ENCODE results near the gene KLK11. TPM values are rescaled to one million over a fixed set of nuclear protein-coding genes. Genes with fewer than 3 reads are reported as not detected.

KLK11 gene
- total RNA-seq, 4 donors from 2014 or later, result 1.3 TPM; not detected in 3

DNA sequence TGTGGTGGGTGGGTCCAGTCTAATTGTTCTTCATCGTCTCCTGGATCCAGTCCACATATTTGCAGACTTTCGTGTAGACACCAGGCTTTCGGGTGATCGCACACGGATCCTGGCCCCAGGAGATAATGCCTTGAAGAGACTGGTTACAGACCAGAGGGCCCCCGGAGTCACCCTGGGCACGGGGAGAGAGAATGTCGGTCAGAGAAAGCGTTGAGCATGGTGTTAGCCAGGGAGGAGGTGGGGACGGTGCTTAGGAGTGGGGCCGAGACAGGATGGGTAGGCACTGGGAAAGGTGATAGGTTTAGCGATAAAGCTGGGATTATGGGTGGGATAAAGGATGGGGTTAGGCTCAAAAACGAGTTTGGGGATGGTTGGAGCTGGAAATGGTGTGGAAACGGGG lies 3.9 kb downstream of the KLK11 start:
- DNase-seq (ENCODE audit: low spot score in 2 of 2), result no peak
- H3K4me3 ChIP-seq, result no peak overlapping the region
- 67% methylated on average over 14 of the region's 14 CpGs for WGBS, 2 donors
- peaks cover 0 to 3% (median 0%) of the 10 kb centered on the region in 4 donors for H3K9me3 ChIP-seq
- H3K4me1 ChIP-seq, result peaks cover 0 to 23% (median 1%) of the 10 kb centered on the region in 4 donors
- no peak overlapping the region for H3K27ac ChIP-seq
- H3K27me3 ChIP-seq, result peaks cover 0 to 58% of the 10 kb centered on the region in 2 donors
- no peak for TF ChIP-seq EP300 (IDR thresholded peaks at IDR 0.05)
- H3K36me3 ChIP-seq, result no peaks in the 10 kb centered on the region

DNA sequence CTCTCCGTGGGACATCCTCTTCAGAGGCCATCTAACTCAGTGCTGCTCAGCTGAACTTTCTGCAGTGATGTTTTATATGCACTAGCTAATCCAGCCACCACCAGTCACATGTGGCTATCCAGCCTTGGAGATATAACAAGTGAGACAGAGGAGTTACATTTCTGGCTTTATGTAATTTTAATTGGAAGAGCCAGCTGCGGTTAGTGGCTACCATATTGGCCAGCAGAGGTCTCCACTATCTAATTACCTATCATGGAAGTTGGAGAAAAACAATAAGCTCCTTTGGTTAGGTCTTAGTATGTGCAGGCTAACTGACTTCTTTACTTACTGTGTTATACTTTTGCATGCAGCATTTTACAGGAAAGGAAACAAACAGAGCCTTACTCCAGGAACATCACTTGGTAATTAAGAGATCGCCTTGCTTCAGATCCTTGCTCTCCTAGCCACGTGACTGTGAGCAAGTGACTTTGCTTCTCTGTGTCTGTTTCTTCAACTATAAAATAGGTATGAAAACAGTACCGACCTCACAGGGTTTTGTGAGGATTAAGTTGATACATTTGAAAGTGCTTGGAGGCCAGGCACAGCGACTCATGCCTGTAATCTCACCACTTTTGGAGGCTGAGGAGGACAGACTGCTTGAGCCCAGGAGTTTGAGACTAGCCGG lies 5.3 kb downstream of the KLK11 start:
- WGBS, 2 donors, result 27 to 34% methylated on average over 7 of the region's 7 CpGs
- no peaks in the 10 kb centered on the region for H3K36me3 ChIP-seq
- H3K4me3 ChIP-seq, result no peak overlapping the region
- no peak overlapping the region for H3K27ac ChIP-seq
- TF ChIP-seq EP300 (IDR thresholded peaks at IDR 0.05) (no peak), POLR2A (IDR thresholded peaks at IDR 0.05) (no peak)
- TF ChIP-seq, protein P1, sequence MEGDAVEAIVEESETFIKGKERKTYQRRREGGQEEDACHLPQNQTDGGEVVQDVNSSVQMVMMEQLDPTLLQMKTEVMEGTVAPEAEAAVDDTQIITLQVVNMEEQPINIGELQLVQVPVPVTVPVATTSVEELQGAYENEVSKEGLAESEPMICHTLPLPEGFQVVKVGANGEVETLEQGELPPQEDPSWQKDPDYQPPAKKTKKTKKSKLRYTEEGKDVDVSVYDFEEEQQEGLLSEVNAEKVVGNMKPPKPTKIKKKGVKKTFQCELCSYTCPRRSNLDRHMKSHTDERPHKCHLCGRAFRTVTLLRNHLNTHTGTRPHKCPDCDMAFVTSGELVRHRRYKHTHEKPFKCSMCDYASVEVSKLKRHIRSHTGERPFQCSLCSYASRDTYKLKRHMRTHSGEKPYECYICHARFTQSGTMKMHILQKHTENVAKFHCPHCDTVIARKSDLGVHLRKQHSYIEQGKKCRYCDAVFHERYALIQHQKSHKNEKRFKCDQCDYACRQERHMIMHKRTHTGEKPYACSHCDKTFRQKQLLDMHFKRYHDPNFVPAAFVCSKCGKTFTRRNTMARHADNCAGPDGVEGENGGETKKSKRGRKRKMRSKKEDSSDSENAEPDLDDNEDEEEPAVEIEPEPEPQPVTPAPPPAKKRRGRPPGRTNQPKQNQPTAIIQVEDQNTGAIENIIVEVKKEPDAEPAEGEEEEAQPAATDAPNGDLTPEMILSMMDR (IDR thresholded peaks at IDR 0.05), result peak; percentile 35 to 53 (median 40)
- peaks cover 0 to 67% of the 10 kb centered on the region in 2 donors for H3K27me3 ChIP-seq
- DNase-seq (ENCODE audit: low spot score in 2 of 2), result peak in 1 of 2 donors; percentile 40
- H3K9me3 ChIP-seq, result peaks cover 0 to 4% (median 0%) of the 10 kb centered on the region in 4 donors
- H3K4me1 ChIP-seq, result peaks cover 0 to 35% (median 1%) of the 10 kb centered on the region in 4 donors

DNA sequence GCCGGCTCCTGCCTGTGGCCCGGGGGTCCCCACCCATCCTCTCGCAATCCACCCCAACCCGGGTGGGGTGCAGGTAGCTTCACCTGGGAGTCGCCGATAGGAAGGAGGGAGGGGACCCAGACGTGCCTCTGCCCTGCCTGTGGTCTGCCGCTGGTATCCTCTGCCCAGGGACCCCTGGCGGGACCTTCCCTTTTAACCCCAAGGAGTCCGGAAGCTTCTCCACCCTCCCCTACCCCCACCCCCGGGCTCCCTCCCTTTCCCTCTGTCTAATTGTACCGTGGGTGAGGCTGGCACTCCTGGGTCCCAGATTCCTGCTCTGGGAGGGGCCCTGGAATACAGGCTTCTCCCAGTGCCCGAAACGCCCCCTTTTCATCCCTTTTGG lies 6.9 kb downstream of the KLK11 start, which contains the start of gene KLK10:
TSS of gene KLK10 (minus strand) at position 166 of the 382 bp plus-strand sequence. CDS start 579 bp downstream, outside the sequence.
- peaks cover 0 to 78% of the 10 kb centered on the region in 2 donors for H3K27me3 ChIP-seq
- DNase-seq (ENCODE audit: low spot score in 2 of 2), result no peak

DNA sequence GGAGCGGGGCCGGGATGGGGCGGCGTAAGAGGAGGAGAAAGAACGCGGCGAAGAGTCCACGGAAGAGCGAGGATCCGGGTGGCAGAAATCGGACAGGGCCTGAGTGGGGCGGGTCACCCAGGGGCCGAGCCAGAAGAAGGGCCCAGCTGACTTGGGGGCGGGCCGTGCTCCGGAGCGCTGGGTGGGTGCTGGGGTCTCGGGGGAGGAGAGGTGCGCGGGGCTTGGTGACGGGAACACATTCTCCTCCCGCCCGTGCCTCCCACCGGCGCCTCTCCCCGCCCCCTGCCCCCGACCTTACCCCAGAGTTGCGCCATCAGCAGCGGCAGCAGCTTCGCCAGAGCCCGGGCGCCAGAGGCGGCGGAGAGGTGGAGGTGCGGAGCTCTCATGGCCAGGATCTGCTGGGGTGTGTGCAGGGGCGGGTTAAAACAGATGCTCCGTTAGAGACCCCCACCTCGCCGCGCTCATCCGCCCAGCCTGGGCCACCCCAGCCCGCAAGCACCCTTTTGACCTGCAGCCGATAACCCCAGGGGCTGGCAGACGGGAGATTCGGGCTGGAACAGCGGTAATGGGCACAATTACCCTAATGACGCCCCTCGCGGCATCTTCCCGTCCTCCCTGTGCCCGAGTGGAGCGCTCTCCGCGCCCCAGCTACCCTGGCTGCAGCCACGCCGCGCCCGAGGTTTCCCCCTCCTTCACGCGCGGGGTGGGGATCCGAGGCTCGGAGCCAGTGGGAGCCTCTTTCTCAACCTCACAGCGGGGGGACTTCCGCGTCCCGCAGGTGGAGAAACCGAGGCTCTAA lies 7.5 kb downstream of the KLK11 start:
- Histone ChIP-seq H3K4me3 (peak overlapping the region in 2 of 4 donors; percentile 23 to 41), H3K27ac (peak overlapping the region in 1 of 4 donors; percentile 9), H3K36me3 (no peaks in the 10 kb centered on the region), H3K27me3 (peaks cover 0 to 78% of the 10 kb centered on the region in 2 donors), H3K9me3 (peaks cover 0 to 5% (median 0%) of the 10 kb centered on the region in 4 donors), H3K4me1 (peaks cover 0 to 35% (median 1%) of the 10 kb centered on the region in 4 donors)
- no peak for DNase-seq (ENCODE audit: low spot score in 2 of 2)
- TF ChIP-seq POLR2A (IDR thresholded peaks at IDR 0.05) (no peak), EP300 (IDR thresholded peaks at IDR 0.05) (no peak)
- TF ChIP-seq, protein P1 (IDR thresholded peaks at IDR 0.05), result no peak
- 1% methylated on average over 38 to 54 of the region's 68 CpGs for WGBS, 2 donors

More for the DNA sequence above, 6.9 kb downstream of the KLK11 start, which contains the start of gene KLK10:
- TF ChIP-seq, protein P1 (IDR thresholded peaks at IDR 0.05), result no peak
- TF ChIP-seq POLR2A (IDR thresholded peaks at IDR 0.05) (no peak), EP300 (IDR thresholded peaks at IDR 0.05) (no peak)
- Histone ChIP-seq H3K36me3 (no peaks in the 10 kb centered on the region), H3K9me3 (peaks cover 0 to 5% (median 0%) of the 10 kb centered on the region in 4 donors), H3K4me3 (peak within 1 kb of the TSS in 2 of 4 donors; percentile 23 to 41), H3K27ac (peak within 1 kb of the TSS in 1 of 4 donors; percentile 9), H3K4me1 (peaks cover 0 to 35% (median 1%) of the 10 kb centered on the region in 4 donors)
- 2 to 8% methylated on average over 12 to 13 of the region's 14 CpGs for WGBS, 2 donors

DNA sequence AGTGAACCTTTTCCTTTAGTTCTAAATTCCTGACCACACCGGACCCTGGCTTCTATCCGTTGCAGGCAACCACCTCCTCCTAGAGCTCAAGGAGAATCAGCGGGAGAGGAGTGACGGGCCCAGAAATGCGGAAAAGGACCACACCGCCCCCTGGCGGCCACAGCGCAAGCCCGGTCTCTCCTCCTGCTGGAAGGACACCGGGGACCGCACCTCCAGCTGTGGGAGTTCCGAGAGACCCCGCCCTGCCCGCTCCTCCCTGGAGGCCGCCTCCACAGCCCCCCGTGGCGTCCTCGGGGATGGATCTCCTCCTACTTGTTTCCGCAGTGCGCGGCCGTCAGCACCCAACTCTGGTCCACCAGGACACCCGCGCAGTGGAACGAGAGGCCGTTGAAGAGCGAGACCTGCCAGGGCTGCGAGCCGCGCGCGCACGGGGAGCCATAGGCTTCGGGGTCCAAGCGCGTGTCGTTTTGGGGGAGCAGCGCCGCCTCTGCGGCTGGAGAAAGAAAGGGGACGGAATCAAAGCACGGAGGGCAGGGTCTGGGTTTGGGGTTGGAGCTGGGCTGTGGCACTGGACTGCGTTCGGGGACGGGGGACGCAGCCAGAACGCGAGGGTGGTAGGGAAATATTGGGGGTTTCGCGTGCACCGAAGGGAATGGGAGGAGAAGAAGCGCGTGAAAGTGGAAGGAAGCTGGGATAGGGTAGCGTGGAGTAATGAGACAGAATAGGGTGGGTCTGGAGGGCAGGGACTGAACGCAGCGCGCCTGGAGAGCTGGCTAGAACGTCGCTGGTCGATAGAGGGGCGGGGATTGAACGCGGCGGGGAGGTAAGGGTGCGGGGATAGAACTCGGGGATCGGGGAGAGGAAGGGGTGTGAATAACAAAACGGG lies 9.4 kb downstream of the KLK11 start:
- Histone ChIP-seq H3K27me3 (peaks cover 0 to 68% of the 10 kb centered on the region in 2 donors), H3K4me1 (peaks cover 0 to 35% (median 1%) of the 10 kb centered on the region in 4 donors), H3K36me3 (no peaks in the 10 kb centered on the region), H3K27ac (no peak overlapping the region), H3K9me3 (peaks cover 0 to 5% (median 0%) of the 10 kb centered on the region in 4 donors), H3K4me3 (peak overlapping the region in 1 of 4 donors; percentile 37)
- DNase-seq (ENCODE audit: low spot score in 2 of 2), result peak; percentile 9 to 21
- WGBS, 2 donors, result 1 to 2% methylated on average over 61 to 68 of the region's 68 CpGs
- TF ChIP-seq, protein P1 (IDR thresholded peaks at IDR 0.05), result peak; percentile 31 to 66 (median 59)
- no peak for TF ChIP-seq POLR2A (IDR thresholded peaks at IDR 0.05)

All from tibial nerve (tissue), 4 donors.